ENCODE measurements around the gene CTNND2. TPM values are rescaled to one million over a fixed set of nuclear protein-coding genes. Genes with fewer than 3 reads are reported as not detected.

CTNND2 gene
- total and polyA plus RNA-seq, 4 donors = 0.05 to 0.50 (median 0.27) TPM

DNA sequence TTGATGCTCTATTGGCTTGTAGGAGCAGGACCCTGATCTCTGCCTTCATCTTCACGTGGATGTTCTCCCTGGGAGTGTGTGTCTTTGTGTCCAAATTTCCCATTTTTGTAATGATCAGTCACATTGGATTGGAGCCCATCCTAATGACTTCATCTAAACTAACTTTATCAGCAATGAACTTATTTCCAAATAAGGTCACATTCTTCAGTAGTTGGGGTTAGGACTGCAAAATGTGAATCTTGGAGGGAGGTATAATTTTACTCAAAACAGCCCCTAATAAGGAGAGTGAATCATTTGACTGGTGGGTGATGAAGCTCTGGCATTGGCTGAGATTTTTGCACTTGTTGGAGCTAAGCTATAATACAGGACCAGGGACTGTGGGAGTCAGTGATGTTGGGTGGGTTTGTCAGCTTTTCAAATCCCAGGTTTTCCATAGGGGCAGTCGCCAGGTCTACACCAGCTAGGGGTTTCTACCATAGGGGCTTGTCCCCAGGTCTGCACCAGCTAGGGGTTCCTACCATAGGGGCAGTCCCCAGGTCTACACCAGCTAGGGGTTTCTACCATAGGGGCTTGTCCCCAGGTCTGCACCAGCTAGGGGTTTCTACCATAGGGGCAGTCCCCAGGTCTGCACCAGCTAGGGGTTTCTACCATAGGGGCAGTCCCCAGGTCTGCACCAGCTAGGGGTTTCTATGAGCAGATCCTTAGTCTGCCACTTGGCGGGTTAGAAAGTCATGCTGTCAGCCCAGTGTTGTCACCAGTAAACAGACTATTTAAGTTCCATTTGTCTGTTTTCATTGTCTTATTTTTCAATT lies 760.6 kb downstream of the CTNND2 start:
- WGBS = 50% methylated on average over 3 of the region's 3 CpGs
- TF ChIP-seq JUND (IDR thresholded peaks at IDR 0.05) (no peak), EGR1 (IDR thresholded peaks at IDR 0.05; ENCODE audit: low read depth in 2 of 2) (no peak), FOXA2 (IDR thresholded peaks at IDR 0.05) (no peak), FOXA1 (IDR thresholded peaks at IDR 0.05) (no peak), RAD21 (IDR thresholded peaks at IDR 0.05) (no peak), NR2F2 (IDR thresholded peaks at IDR 0.05) (no peak), HNF4G (IDR thresholded peaks at IDR 0.05) (no peak), SP1 (IDR thresholded peaks at IDR 0.05) (no peak), RXRA (IDR thresholded peaks at IDR 0.05) (no peak), YY1 (IDR thresholded peaks at IDR 0.05) (no peak), HNF4A (conservative IDR thresholded peaks at IDR 0.05) (no peak), TAF1 (conservative IDR thresholded peaks at IDR 0.05) (no peak), GABPA (IDR thresholded peaks at IDR 0.05 in 1 of 2, conservative IDR thresholded peaks at IDR 0.05 in 1 of 2) (no peak)
- TF ChIP-seq, protein P1, sequence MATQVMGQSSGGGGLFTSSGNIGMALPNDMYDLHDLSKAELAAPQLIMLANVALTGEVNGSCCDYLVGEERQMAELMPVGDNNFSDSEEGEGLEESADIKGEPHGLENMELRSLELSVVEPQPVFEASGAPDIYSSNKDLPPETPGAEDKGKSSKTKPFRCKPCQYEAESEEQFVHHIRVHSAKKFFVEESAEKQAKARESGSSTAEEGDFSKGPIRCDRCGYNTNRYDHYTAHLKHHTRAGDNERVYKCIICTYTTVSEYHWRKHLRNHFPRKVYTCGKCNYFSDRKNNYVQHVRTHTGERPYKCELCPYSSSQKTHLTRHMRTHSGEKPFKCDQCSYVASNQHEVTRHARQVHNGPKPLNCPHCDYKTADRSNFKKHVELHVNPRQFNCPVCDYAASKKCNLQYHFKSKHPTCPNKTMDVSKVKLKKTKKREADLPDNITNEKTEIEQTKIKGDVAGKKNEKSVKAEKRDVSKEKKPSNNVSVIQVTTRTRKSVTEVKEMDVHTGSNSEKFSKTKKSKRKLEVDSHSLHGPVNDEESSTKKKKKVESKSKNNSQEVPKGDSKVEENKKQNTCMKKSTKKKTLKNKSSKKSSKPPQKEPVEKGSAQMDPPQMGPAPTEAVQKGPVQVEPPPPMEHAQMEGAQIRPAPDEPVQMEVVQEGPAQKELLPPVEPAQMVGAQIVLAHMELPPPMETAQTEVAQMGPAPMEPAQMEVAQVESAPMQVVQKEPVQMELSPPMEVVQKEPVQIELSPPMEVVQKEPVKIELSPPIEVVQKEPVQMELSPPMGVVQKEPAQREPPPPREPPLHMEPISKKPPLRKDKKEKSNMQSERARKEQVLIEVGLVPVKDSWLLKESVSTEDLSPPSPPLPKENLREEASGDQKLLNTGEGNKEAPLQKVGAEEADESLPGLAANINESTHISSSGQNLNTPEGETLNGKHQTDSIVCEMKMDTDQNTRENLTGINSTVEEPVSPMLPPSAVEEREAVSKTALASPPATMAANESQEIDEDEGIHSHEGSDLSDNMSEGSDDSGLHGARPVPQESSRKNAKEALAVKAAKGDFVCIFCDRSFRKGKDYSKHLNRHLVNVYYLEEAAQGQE (IDR thresholded peaks at IDR 0.05) = no peak
- TF ChIP-seq, protein P2, sequence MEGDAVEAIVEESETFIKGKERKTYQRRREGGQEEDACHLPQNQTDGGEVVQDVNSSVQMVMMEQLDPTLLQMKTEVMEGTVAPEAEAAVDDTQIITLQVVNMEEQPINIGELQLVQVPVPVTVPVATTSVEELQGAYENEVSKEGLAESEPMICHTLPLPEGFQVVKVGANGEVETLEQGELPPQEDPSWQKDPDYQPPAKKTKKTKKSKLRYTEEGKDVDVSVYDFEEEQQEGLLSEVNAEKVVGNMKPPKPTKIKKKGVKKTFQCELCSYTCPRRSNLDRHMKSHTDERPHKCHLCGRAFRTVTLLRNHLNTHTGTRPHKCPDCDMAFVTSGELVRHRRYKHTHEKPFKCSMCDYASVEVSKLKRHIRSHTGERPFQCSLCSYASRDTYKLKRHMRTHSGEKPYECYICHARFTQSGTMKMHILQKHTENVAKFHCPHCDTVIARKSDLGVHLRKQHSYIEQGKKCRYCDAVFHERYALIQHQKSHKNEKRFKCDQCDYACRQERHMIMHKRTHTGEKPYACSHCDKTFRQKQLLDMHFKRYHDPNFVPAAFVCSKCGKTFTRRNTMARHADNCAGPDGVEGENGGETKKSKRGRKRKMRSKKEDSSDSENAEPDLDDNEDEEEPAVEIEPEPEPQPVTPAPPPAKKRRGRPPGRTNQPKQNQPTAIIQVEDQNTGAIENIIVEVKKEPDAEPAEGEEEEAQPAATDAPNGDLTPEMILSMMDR (IDR thresholded peaks at IDR 0.05; ENCODE audit: low read depth, low read length, missing input control) = no peak
- Histone ChIP-seq H3K9ac (ENCODE audit: low read depth in 1 of 2, low read length in 2 of 2) (no peak overlapping the region), H3K27ac (ENCODE audit: low read depth in 1 of 2, low read length in 2 of 2) (no peak overlapping the region), H3K4me1 (ENCODE audit: control insufficient read depth in 4 of 4, insufficient read depth in 4 of 4, low read length in 3 of 4) (no peaks in the 10 kb centered on the region), H3K27me3 (ENCODE audit: control insufficient read depth in 4 of 4, insufficient read depth in 4 of 4, low read length in 3 of 4) (no peaks in the 10 kb centered on the region), H3K9me3 (ENCODE audit: control insufficient read depth in 4 of 4, low read length in 3 of 4) (no peaks in the 10 kb centered on the region), H3K4me3 (ENCODE audit: low read depth in 1 of 3, low read length in 3 of 3) (no peak overlapping the region), H3K36me3 (ENCODE audit: control insufficient read depth in 4 of 4, insufficient read depth in 3 of 4, low read depth in 1 of 4, low read length in 3 of 4) (no peaks in the 10 kb centered on the region)
- DNase-seq (ENCODE audit: low spot score) = no peak

DNA sequence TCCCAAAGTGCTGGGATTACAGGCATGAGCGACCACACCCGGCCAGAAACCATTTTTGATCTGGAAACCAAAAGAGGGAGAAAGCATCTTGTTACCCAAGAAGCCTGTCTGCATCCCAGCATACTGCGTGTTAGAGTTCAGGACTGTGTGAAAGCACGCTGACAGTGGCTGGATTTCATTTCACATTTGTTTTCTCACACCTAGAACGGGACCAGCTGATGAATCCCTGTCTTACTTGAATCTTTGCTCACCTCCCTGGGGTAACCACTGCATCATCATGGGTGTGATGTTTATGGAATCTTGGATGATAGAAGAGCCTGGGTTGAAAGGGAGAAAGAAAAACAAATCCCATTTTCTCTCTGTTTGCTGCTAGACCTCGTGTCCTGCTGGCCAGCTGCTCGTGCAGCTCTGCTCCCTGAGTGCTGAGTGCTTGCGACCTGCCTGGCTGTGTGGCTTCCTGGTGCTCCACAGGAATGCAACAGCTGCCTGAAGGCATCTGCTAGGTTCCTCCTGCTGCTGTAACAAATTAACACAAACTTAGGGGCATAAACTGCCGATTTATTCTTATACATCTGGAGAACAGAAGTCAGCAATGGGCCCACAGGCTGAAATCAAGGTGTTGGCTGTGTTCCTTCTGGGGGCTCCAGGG lies 764.9 kb downstream of the CTNND2 start:
- H3K27me3 ChIP-seq (ENCODE audit: control insufficient read depth in 4 of 4, insufficient read depth in 4 of 4, low read length in 3 of 4) = no peaks in the 10 kb centered on the region
- no peak for DNase-seq (ENCODE audit: low spot score)
- no peaks in the 10 kb centered on the region for H3K4me1 ChIP-seq (ENCODE audit: control insufficient read depth in 4 of 4, insufficient read depth in 4 of 4, low read length in 3 of 4)
- H3K36me3 ChIP-seq (ENCODE audit: control insufficient read depth in 4 of 4, insufficient read depth in 3 of 4, low read depth in 1 of 4, low read length in 3 of 4) = no peaks in the 10 kb centered on the region
- 68% methylated on average over 9 of the region's 9 CpGs for WGBS
- H3K4me3 ChIP-seq (ENCODE audit: low read depth in 1 of 3, low read length in 3 of 3) = no peak overlapping the region
- no peak overlapping the region for H3K27ac ChIP-seq (ENCODE audit: low read depth in 1 of 2, low read length in 2 of 2)
- H3K9ac ChIP-seq (ENCODE audit: low read depth in 1 of 2, low read length in 2 of 2) = no peak overlapping the region
- no peaks in the 10 kb centered on the region for H3K9me3 ChIP-seq (ENCODE audit: control insufficient read depth in 4 of 4, low read length in 3 of 4)
- TF ChIP-seq RXRA (IDR thresholded peaks at IDR 0.05) (no peak), YY1 (IDR thresholded peaks at IDR 0.05) (no peak), GABPA (IDR thresholded peaks at IDR 0.05 in 1 of 2, conservative IDR thresholded peaks at IDR 0.05 in 1 of 2) (no peak), RAD21 (IDR thresholded peaks at IDR 0.05) (no peak), FOXA2 (IDR thresholded peaks at IDR 0.05) (no peak), JUND (IDR thresholded peaks at IDR 0.05) (no peak), TAF1 (conservative IDR thresholded peaks at IDR 0.05) (no peak), HNF4A (conservative IDR thresholded peaks at IDR 0.05) (no peak), NR2F2 (IDR thresholded peaks at IDR 0.05) (no peak), EGR1 (IDR thresholded peaks at IDR 0.05; ENCODE audit: low read depth in 2 of 2) (no peak), SP1 (IDR thresholded peaks at IDR 0.05) (no peak), FOXA1 (IDR thresholded peaks at IDR 0.05) (no peak)
- TF ChIP-seq, protein P3, sequence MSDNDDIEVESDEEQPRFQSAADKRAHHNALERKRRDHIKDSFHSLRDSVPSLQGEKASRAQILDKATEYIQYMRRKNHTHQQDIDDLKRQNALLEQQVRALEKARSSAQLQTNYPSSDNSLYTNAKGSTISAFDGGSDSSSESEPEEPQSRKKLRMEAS (IDR thresholded peaks at IDR 0.05) = no peak
- TF ChIP-seq, protein P1 (IDR thresholded peaks at IDR 0.05) = no peak
- TF ChIP-seq, protein P4, sequence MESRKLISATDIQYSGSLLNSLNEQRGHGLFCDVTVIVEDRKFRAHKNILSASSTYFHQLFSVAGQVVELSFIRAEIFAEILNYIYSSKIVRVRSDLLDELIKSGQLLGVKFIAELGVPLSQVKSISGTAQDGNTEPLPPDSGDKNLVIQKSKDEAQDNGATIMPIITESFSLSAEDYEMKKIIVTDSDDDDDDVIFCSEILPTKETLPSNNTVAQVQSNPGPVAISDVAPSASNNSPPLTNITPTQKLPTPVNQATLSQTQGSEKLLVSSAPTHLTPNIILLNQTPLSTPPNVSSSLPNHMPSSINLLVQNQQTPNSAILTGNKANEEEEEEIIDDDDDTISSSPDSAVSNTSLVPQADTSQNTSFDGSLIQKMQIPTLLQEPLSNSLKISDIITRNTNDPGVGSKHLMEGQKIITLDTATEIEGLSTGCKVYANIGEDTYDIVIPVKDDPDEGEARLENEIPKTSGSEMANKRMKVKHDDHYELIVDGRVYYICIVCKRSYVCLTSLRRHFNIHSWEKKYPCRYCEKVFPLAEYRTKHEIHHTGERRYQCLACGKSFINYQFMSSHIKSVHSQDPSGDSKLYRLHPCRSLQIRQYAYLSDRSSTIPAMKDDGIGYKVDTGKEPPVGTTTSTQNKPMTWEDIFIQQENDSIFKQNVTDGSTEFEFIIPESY (IDR thresholded peaks at IDR 0.05) = no peak
- TF ChIP-seq, protein P5, sequence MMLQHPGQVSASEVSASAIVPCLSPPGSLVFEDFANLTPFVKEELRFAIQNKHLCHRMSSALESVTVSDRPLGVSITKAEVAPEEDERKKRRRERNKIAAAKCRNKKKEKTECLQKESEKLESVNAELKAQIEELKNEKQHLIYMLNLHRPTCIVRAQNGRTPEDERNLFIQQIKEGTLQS (IDR thresholded peaks at IDR 0.05) = no peak
